ENCODE data around the gene NIF3L1.

Gene NIF3L1

DNA sequence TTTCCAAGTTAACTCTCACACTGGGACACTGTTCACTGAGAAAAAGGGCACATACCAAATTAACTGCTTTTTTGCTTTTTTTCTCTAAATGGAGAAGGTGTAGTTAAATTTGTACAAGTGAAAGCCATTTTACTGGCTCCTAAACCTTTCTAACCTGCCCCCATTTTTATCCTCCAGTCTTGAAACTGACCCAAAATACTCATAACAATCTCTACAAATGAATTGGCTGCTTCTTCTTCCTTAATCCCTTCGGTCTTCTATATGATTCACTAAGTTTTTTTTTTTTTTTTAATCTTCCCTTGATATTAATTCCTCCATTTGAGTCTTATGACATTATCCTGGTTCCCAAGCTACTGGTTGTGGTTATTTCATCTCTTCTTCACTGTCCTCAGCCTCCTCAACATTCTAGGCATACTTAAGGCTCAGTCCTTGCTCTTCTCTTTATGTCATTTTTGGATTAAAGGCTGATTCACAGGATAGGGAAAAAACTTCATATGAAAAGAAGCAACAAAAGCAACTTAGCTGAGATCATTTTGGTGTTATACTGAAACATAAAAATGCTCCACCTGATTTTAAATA, 54.4 kb downstream of the NIF3L1 start:
- no peak for TF ChIP-seq CTCF (IDR thresholded peaks at IDR 0.05; ENCODE audit: unreplicated experiment in 3 of 3)
- H3K27ac Mint-ChIP-seq: no peak overlapping the region
- peaks cover 53% of the 10 kb centered on the region for H3K36me3 Mint-ChIP-seq (ENCODE audit: low read depth)
- no peak overlapping the region for H3K4me3 Mint-ChIP-seq
- H3K4me1 Mint-ChIP-seq: no peaks in the 10 kb centered on the region
- H3K27me3 Mint-ChIP-seq (ENCODE audit: low read depth): no peaks in the 10 kb centered on the region
- no peaks in the 10 kb centered on the region for H3K9me3 Mint-ChIP-seq

DNA sequence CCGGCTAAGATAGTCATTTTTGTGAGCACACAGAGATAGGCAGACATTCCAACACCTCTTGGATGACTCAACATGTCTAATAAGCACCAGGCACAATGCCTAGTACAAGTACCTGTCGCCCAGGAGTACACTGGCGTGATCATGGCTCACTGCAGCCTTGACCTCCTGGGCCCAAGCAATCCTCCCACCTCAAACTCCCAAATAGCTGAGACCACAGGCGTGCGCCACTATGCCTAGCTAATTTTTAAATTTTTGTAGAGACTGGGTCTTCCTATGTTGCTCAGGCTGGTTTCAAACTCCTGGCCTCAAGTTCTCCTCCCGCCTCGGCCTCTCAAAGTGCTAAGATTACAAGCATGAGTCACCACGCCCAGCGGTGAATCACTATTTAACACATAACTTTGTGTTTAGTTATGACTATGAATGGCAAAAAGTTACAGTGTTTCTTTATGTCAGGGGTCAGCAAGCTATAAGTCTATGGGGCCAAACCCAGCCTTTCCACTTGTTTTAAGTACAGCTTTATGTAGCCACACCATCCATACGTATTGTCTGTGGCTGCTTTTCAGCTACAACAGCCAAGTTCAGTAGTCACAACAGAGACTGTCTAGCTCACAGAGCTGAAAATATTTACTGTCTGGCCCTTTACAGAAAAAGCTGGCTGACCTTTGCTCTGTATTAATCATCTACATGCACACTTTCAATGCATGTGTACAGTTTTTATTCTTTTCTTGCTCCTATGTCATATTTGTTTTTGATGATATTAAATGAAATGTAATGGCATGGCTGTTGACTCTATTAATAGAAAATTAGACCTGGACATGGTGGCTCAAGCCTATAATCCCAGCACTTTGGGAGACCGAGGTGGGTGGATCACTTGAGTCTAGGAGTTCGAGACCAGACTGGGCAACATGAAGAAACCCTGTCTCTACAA, 55.6 kb downstream of the NIF3L1 start:
- H3K27me3 Mint-ChIP-seq (ENCODE audit: low read depth): no peaks in the 10 kb centered on the region
- peaks cover 53% of the 10 kb centered on the region for H3K36me3 Mint-ChIP-seq (ENCODE audit: low read depth)
- TF ChIP-seq CTCF (IDR thresholded peaks at IDR 0.05; ENCODE audit: unreplicated experiment in 3 of 3): no peak
- H3K9me3 Mint-ChIP-seq: no peaks in the 10 kb centered on the region
- no peaks in the 10 kb centered on the region for H3K4me1 Mint-ChIP-seq
- no peak overlapping the region for H3K27ac Mint-ChIP-seq
- no peak overlapping the region for H3K4me3 Mint-ChIP-seq

GRCh38 chr2:200945395-200945729, 56.2 kb downstream of the NIF3L1 start:
- Mint-ChIP-seq H3K9me3 (no peaks in the 10 kb centered on the region), H3K27me3 (ENCODE audit: low read depth) (no peaks in the 10 kb centered on the region), H3K36me3 (ENCODE audit: low read depth) (peaks cover 55% of the 10 kb centered on the region), H3K4me1 (no peaks in the 10 kb centered on the region), H3K4me3 (no peak overlapping the region), H3K27ac (no peak overlapping the region)
- no peak for TF ChIP-seq CTCF (IDR thresholded peaks at IDR 0.05; ENCODE audit: unreplicated experiment in 3 of 3)

GRCh38 chr2:200950378-200950777, 61.2 kb downstream of the NIF3L1 start:
- TF ChIP-seq CTCF (IDR thresholded peaks at IDR 0.05; ENCODE audit: unreplicated experiment in 3 of 3): no peak
- Mint-ChIP-seq H3K4me1 (no peaks in the 10 kb centered on the region), H3K4me3 (no peak overlapping the region)

More at GRCh38 chr2:200950378-200950777, 61.2 kb downstream of the NIF3L1 start:
- Mint-ChIP-seq H3K27ac (no peak overlapping the region), H3K27me3 (ENCODE audit: low read depth) (no peaks in the 10 kb centered on the region), H3K9me3 (no peaks in the 10 kb centered on the region), H3K36me3 (ENCODE audit: low read depth) (peaks cover 39% of the 10 kb centered on the region)
